GM18519 (cell line): Measurements from ENCODE around the gene ABLIM1.

Source experiments
- ATAC-seq: cut with Tn5 transposase; IDR thresholded peaks from one replicate; pipeline ENCODE4 v1.9.1; 2021; ENCODE audit warnings: mild to moderate bottlenecking, moderate library complexity; ENCODE audit not compliant: unreplicated experiment, low FRiP score

Gene ABLIM1

GRCh38 chr10:114474989-114475388 lies 183.1 kb downstream of the ABLIM1 start:
- no peak for ATAC-seq

- ATAC-seq, result no peak
These were observed 184.3 kb downstream of the ABLIM1 start for GRCh38 chr10:114473776-114474175.

- no peak for ATAC-seq
These were observed 185.2 kb downstream of the ABLIM1 start for GRCh38 chr10:114472877-114473253.

- no peak for ATAC-seq
These were observed 185.9 kb downstream of the ABLIM1 start for GRCh38 chr10:114471906-114472876.

GRCh38 chr10:114470956-114471905 lies 186.8 kb downstream of the ABLIM1 start:
- ATAC-seq, result peak; percentile 89

GRCh38 chr10:114470361-114470760 lies 187.7 kb downstream of the ABLIM1 start:
- no peak for ATAC-seq

- ATAC-seq, result no peak
These were observed 199.1 kb downstream of the ABLIM1 start for GRCh38 chr10:114458955-114459354.

- no peak for ATAC-seq
These were observed 199.7 kb downstream of the ABLIM1 start for GRCh38 chr10:114458216-114458920.

GRCh38 chr10:114453576-114453975 lies 204.5 kb downstream of the ABLIM1 start:
- ATAC-seq, result no peak

GRCh38 chr10:114448897-114449296 lies 209.2 kb downstream of the ABLIM1 start:
- ATAC-seq, result no peak

GRCh38 chr10:114445332-114445731 lies 212.7 kb downstream of the ABLIM1 start:
- no peak for ATAC-seq

- ATAC-seq, result no peak
These were observed 213.3 kb downstream of the ABLIM1 start for GRCh38 chr10:114444819-114445218.

GRCh38 chr10:114442091-114442630 lies 215.9 kb downstream of the ABLIM1 start:
- ATAC-seq, result no peak

GRCh38 chr10:114441107-114441506 lies 217.0 kb downstream of the ABLIM1 start:
- ATAC-seq, result no peak

GRCh38 chr10:114437473-114438292 lies 220.4 kb downstream of the ABLIM1 start:
- ATAC-seq, result no peak

- no peak for ATAC-seq
These were observed 221.1 kb downstream of the ABLIM1 start for GRCh38 chr10:114436941-114437340.

GRCh38 chr10:114432566-114433093 lies 225.4 kb downstream of the ABLIM1 start:
- no peak for ATAC-seq

GRCh38 chr10:114431414-114432135 lies 226.5 kb downstream of the ABLIM1 start:
- ATAC-seq, result no peak
